Sigmoid colon (tissue), 7 donors: Measurements from ENCODE around the gene BNIPL. TPM values are rescaled to one million over a fixed set of nuclear protein-coding genes. Genes with fewer than 3 reads are reported as not detected.

Experiments
- DNase-seq: peaks from one replicate; pipeline ENCODE4 v3.0.0-alpha.2; 2019
- H3K27ac ChIP-seq, 4 donors: fragments of 200-600 bp; sonication (generic); one replicate each; pipeline ENCODE4 v1.5.1; 2016 to 2019; ENCODE audit warnings: mild to moderate bottlenecking in 1 of 4
- H3K27me3 ChIP-seq, 3 donors: fragments of 200-600 bp; sonication (generic); one replicate each; pipeline ENCODE4 v1.5.1; 2019; ENCODE audit warnings: mild to moderate bottlenecking in 1 of 3
- H3K36me3 ChIP-seq, 4 donors: fragments of 200-600 bp; sonication (generic); one replicate each; pipeline ENCODE4 v1.5.1; 2016 to 2019
- H3K4me1 ChIP-seq, 4 donors: fragments of 200-600 bp; sonication (generic); one replicate each; pipeline ENCODE4 v1.5.1; 2017 to 2019
- H3K4me3 ChIP-seq, 4 donors: fragments of 200-600 bp; sonication (generic); one replicate each; pipeline ENCODE4 v1.5.1; 2017 to 2019; ENCODE audit warnings: mild to moderate bottlenecking in 2 of 4, moderate library complexity in 1 of 4
- H3K9me3 ChIP-seq, 4 donors: fragments of 200-600 bp in 3 of 4; sonication (generic) in 3 of 4; one replicate each; pipeline versions ENCODE4 v1.5.1 to v1.6.1; 2013 to 2019
- EP300 ChIP-seq, 4 donors: sonication (generic); formaldehyde crosslinking; IDR thresholded peaks; one replicate each; pipeline ENCODE4 v1.6.1; 2017; ENCODE audit warnings: antibody characterized with exemption in 4 of 4
- POLR2A ChIP-seq, 2 donors: fragments of 450-650 bp; IDR thresholded peaks; one replicate each; pipeline ENCODE4 v1.6.1; 2016; ENCODE audit warnings: antibody characterized with exemption in 2 of 2, mild to moderate bottlenecking in 2 of 2, moderate library complexity in 2 of 2
- POLR2AphosphoS5 ChIP-seq, 4 donors: sonication (generic); formaldehyde crosslinking; IDR thresholded peaks; one replicate each; pipeline ENCODE4 v1.6.1; 2017; ENCODE audit warnings: antibody characterized with exemption in 4 of 4
- WGBS, 2 donors: extraction: QIAGEN DNeasy Blood & Tissue Kit; methylation state at CpG; one replicate each; pipeline ENCODE4 v1.1.7; 2013; 5-methylcytosine and 5-hydroxymethylcytosine counted together
- intact Hi-C: fragments of 100-400 bp; cut with DNase I; formaldehyde crosslinking; loops from one replicate; pipeline ENCODE4 v1.15.1; 2023
- polyA plus RNA-seq, 3 donors: library from polyadenylated mRNA; stranded (reverse); fragments of 200-250 nt; gene quantifications; one replicate each; pipeline ENCODE4 v1.2.3, GENCODE V29; 2013
- total RNA-seq, 4 donors: library from RNA; depleted of rRNA; stranded (reverse); fragments of >200 nt; gene quantifications; one replicate each; pipeline ENCODE4 v1.1.0, GENCODE V29; 2016
- TF ChIP-seq, protein P1 (sequence below), 4 experiments: fragments of 450-650 bp in 3 of 4; fragments of 200-600 bp in 1 of 4; IDR thresholded peaks; one replicate each; pipeline ENCODE4 v1.5.1; 2016 to 2019; ENCODE audit warnings: antibody characterized with exemption in 4 of 4, mild to moderate bottlenecking in 3 of 4, moderate library complexity in 2 of 4
- donor health status: healthy with polysubstance abuse.
- donor health status: Bipolar disorder and iron deficiency.
- donor health status: healthy.

The BNIPL gene
- total and polyA plus RNA-seq, 7 donors = 0.28 to 0.47 (median 0.36) TPM; not detected in 4

DNA sequence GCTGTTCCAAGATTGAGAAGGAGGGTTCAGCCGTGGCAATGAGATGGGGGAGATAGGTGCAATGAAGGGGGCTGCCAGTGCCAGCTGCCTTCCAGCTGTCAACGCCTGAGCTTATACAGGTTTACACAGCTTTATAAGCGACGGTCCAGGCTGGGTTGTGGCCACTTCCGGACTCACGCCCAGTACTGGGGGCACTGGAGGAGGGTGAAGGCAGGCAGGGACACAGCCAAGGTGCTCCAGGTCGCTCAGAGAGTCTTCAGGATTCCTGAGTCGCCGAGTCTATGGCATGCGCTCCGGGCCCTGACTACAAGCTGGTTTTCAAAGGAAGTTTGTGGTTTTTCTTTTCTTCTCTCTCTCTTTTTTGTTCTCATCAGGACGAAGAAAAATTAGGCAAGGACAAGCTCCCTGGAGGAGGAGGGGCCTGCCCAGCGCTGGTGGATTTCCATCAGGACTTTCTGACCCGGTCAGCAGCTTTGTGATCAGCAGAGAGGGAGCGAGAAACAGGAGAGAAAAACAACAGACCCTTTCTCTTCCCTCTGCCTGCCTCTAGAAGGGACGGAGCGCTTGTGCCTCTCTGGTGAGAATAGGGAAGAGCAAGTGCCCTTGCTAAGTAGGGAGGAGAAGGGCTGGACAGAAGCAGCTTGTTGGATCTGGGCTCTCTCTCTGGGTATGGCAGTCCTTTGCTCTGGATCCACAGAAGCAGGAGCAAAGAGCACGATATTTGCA lies 29.9 kb upstream of the BNIPL start, which contains the start of gene MINDY1:
MINDY1 (minus strand) TSS at position 576 of the 726 bp plus-strand sequence. CDS start 4,285 bp downstream, outside the sequence.
- Histone ChIP-seq H3K9me3 (no peaks in the 10 kb centered on the region), H3K4me1 (peaks cover 0 to 75% (median 60%) of the 10 kb centered on the region in 4 donors), H3K4me3 (peak within 1 kb of the TSS; percentile 56 to 73 (median 66)), H3K27me3 (no peaks in the 10 kb centered on the region), H3K27ac (peak within 1 kb of the TSS; percentile 85 to 93 (median 88)), H3K36me3 (peaks cover 0 to 9% (median 4%) of the 10 kb centered on the region in 4 donors)
- TF ChIP-seq EP300 (IDR thresholded peaks at IDR 0.05) = no peak
- TF ChIP-seq POLR2A (IDR thresholded peaks at IDR 0.05) = peak; percentile 69 to 74
- peak; percentile 85 to 91 (median 90) for TF ChIP-seq POLR2AphosphoS5 (IDR thresholded peaks at IDR 0.05)
- TF ChIP-seq, protein P1, sequence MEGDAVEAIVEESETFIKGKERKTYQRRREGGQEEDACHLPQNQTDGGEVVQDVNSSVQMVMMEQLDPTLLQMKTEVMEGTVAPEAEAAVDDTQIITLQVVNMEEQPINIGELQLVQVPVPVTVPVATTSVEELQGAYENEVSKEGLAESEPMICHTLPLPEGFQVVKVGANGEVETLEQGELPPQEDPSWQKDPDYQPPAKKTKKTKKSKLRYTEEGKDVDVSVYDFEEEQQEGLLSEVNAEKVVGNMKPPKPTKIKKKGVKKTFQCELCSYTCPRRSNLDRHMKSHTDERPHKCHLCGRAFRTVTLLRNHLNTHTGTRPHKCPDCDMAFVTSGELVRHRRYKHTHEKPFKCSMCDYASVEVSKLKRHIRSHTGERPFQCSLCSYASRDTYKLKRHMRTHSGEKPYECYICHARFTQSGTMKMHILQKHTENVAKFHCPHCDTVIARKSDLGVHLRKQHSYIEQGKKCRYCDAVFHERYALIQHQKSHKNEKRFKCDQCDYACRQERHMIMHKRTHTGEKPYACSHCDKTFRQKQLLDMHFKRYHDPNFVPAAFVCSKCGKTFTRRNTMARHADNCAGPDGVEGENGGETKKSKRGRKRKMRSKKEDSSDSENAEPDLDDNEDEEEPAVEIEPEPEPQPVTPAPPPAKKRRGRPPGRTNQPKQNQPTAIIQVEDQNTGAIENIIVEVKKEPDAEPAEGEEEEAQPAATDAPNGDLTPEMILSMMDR (IDR thresholded peaks at IDR 0.05) = peak; percentile 34 to 62 (median 56)
- WGBS, 2 donors = 2% methylated on average over 18 of the region's 18 CpGs
- peak; percentile 90 for DNase-seq
- intact Hi-C loops = loop anchor here (1.0 kb wide), 1 partner anchor 31 kb away; no protein-coding TSS in a partner anchor

DNA sequence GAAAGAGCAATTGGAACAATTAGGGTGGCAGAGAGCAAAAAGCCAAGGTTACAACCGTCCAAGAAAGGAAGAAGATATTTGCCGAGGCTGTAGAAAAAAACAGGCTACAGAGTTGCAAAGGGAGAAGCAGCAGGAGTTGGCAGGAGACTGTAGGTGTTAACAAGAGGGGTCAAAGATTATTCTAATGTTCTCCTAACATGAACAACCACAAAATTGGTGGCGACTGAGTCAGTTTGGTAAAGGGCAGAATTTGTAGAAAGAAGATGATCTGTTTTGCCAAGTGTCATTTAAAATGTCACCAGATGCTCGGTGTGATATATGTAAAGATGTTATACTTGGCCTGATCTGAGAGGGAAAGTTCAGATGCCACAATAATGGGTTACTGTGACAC lies 28.5 kb upstream of the BNIPL start:
- Histone ChIP-seq H3K4me3 (peak overlapping the region; percentile 70 to 84 (median 82)), H3K27ac (peak overlapping the region; percentile 85 to 93 (median 88)), H3K27me3 (no peaks in the 10 kb centered on the region), H3K9me3 (no peaks in the 10 kb centered on the region), H3K36me3 (no peaks in the 10 kb centered on the region), H3K4me1 (peaks cover 0 to 73% (median 58%) of the 10 kb centered on the region in 4 donors)
- intact Hi-C loops = no loop called here
- no peak for DNase-seq
- WGBS, 2 donors = 5 to 22% methylated on average over 4 of the region's 4 CpGs
- no peak for TF ChIP-seq POLR2A (IDR thresholded peaks at IDR 0.05)
- TF ChIP-seq, protein P1 (IDR thresholded peaks at IDR 0.05) = no peak
- TF ChIP-seq POLR2AphosphoS5 (IDR thresholded peaks at IDR 0.05) = no peak

DNA sequence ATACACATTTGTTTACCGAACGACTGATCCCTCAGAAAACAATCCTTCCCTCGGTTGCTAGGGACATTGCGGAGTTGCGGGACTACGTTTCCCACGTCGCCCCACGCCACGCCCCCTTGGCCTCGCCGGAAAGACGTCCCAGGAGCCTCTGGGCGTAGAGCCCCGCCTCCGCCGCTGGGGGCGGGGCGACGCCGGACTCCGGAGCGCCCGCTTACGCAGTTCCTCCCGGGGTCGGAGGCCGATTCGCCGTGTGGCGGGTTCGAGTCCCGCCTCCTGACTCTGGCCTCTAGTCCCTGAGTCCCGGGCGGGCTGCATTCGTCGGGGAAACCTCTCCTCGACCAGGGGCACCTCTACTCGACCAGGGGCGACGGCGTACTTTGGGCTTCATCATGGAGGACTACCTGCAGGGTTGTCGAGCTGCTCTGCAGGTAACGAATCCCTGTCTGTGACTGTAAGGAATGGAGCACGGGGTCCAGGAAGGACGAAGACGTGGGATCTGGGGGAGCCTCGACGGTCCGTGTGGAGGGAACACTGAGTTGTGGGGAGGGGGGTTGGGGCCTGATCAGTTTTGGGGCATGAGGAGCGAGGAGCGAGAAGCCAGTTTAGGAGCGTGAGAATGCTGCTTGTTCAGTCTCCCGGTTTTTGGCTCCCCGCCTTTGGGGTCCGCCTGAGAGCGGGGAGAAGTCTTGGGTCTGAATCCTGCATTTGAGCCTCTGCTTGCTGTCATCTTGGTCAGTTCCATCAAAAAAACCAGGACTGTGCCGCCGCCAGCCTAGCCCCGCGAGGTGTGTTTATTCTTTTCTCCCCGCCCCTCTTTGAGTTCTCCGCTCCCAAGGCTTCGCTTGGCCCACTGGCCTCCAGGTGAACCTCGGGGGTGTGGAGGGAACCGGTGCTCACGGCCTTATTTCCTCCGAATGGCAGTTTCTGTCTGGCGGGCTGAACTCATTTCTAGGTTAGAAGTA lies 27.9 kb upstream of the BNIPL start, which contains the start of gene PRUNE1:
PRUNE1 (plus strand) TSS at position 206 of the 962 bp plus-strand sequence; CDS start at position 390, 184 bp downstream.
- Histone ChIP-seq H3K4me1 (peaks cover 0 to 73% (median 58%) of the 10 kb centered on the region in 4 donors), H3K9me3 (no peaks in the 10 kb centered on the region), H3K27me3 (no peaks in the 10 kb centered on the region), H3K27ac (peak within 1 kb of the TSS; percentile 85 to 93 (median 88)), H3K36me3 (no peaks in the 10 kb centered on the region), H3K4me3 (peak within 1 kb of the TSS; percentile 70 to 84 (median 82))
- intact Hi-C loops = no loop called here
- 0 to 1% methylated on average over 69 of the region's 69 CpGs for WGBS, 2 donors
- peak; percentile 98 for DNase-seq
- TF ChIP-seq POLR2A (IDR thresholded peaks at IDR 0.05) = peak; percentile 17 to 37
- TF ChIP-seq, protein P1 (IDR thresholded peaks at IDR 0.05) = no peak
- peak; percentile 74 to 87 (median 84) for TF ChIP-seq POLR2AphosphoS5 (IDR thresholded peaks at IDR 0.05)
- peak in 1 of 4 donors; percentile 48 for TF ChIP-seq EP300 (IDR thresholded peaks at IDR 0.05)

DNA sequence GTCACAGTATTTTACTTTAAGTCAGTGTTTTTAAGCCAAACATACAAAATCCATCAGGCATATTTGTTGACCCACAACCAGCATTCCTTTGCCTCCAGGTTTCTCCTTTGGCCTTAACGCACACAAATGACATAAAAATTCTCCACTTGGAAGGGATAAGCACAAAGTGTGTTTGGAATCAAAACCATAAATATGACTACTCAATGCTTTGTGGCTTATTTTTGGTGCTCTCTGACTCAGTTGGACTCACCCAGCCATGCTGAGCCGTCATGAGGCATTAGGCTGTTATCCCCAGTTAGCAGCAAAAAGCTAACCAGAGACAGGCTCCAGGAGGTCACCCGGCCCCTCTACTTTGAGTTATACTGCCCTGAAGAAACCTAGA lies 27.2 kb upstream of the BNIPL start:
- Histone ChIP-seq H3K27ac (peak overlapping the region; percentile 85 to 93 (median 88)), H3K27me3 (no peaks in the 10 kb centered on the region), H3K4me1 (peaks cover 0 to 73% (median 58%) of the 10 kb centered on the region in 4 donors), H3K4me3 (peak overlapping the region; percentile 70 to 84 (median 82)), H3K9me3 (no peaks in the 10 kb centered on the region), H3K36me3 (no peaks in the 10 kb centered on the region)
- DNase-seq = no peak
- intact Hi-C loops = no loop called here
- WGBS, 2 donors = 24 to 61% methylated on average over 3 of the region's 3 CpGs
- TF ChIP-seq POLR2AphosphoS5 (IDR thresholded peaks at IDR 0.05) (no peak), POLR2A (IDR thresholded peaks at IDR 0.05) (no peak), EP300 (IDR thresholded peaks at IDR 0.05) (no peak)
- TF ChIP-seq, protein P1 (IDR thresholded peaks at IDR 0.05) = no peak
